Kidney tubule cell (primary cell): ENCODE results near the gene RBP3.
A peak's percentile ranks its signal among the peaks of the same experiment; 100 is the strongest.

ENCODE experiments used
- DNase-seq: peaks from one replicate; pipeline ENCODE4 v3.0.0-alpha.2; 2018; ENCODE audit warnings: low spot score

Gene RBP3

DNA sequence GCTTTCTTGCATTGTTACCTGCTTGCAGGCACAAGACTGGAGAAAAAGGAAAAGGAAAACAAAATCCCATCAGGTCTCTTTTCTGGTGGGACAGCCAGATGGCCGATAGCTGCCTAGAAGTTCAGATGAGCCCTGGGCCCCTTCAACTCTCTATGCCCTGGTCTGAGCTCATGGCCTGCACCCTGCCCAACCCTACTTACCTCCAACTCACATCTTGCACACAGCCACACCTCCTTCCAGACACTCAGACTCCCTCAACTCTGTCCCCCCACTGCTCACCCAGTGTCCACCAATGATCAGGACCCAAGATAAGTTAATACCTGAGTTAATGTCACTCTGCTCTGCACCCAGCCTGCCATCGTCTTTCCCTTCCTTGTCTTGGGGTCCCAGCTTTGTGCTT, 10.9 kb downstream of the RBP3 start:
- no peak for DNase-seq

DNA sequence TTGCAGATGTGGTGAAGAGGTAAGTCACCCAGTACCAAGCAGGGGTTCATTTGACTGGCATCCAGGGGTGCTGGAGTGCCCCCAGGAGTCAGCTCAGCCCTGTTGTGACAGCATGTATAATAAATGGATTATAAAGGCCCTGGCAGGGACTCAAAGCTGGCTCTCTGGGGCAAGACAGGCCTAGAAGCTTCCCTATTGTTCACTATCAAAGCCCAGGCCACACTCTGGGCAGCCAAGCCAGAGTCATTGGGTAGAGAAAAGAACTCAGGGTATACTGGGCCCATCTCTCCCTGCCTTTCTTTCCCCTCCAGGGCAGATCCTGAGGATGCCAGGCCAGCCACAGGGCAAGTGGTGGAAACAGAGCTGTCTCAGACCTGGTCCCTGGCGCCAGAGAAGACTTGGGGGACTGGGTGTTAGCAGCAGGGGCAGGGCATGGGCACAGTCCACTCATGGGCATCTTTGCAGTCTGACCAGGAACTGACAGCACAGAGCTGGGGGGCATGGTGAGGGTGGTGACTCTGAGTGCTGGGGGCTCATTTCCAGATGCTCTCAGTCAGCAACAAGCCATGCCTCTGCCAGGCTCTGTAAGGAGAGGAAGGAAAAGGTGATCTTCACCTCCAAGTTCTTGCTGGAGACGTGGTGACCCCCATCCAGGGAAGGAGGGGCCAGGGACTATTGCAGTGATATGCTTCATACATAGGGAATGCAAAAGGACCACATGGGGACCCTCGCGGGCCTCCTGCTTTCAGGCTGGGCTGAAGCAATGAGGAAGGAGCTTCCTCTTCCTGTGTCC, 11.7 kb downstream of the RBP3 start:
- no peak for DNase-seq

DNA sequence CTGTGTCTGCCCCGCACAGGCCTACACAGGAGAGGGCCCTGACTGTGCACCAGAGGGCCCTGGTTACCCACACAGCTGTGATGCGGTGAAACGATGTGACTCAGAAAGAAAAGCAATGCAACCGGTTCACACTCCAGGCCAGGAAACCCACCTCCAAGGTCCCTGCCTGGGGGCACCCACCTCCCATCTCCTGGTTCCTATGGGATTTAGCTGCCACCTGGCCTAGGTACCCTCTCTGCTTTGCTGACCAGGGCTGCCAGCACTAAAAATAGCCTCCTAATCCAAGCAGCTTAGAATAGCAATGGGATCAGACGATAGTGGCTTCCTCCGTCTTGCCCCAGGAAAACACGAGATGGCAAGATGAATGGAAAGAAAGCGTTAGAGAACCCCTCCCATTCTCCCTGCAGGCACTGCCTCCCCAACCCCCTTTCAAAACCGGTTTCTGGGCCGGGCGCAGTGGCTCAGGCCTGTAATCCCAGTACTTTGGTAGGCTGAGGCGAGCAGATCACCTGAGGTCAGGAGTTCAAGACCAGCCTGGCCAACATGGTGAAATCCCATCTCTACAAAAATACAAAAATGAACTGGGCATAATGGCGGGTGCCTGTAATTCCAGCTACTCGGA, 12.4 kb downstream of the RBP3 start:
- DNase-seq: no peak

DNA sequence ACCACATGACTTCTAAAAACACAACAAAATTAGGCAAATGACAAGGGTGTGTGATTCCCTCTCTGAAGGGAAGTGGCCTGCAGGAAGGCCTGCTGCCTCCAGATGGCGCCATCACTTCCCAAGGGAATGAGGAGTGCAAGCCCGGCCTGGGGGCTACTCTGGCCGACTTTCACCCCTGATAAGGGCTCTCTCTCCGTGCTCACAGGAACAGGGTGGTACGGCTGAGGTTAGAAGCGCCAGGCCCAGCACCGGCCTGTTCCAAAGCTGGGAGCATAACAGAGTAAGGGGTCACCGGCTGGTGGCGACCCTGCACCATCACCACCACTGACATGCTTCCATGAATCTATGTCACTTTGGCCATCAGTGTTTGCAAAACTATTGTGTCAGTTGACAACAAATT, 13.1 kb downstream of the RBP3 start:
- DNase-seq: peak; percentile 30

DNA sequence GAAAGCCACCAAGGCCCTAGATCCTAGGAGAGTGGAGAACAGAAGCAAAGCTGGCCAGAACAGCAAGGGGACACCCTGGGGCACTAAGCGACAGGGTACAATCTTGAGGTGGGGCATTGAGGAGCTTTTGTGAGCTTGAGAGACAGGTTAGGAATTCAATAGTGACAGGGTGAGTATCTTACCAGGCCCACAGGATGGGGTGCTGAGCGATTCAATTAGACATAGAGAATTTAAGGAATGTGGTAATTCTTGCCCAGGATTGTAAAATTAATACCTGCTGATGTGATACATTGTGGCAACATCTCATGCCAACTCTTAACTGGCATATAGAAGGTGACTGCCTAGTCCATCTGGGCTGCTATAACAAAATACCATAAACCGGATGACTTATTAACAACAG, 14.0 kb downstream of the RBP3 start:
- no peak for DNase-seq

DNA sequence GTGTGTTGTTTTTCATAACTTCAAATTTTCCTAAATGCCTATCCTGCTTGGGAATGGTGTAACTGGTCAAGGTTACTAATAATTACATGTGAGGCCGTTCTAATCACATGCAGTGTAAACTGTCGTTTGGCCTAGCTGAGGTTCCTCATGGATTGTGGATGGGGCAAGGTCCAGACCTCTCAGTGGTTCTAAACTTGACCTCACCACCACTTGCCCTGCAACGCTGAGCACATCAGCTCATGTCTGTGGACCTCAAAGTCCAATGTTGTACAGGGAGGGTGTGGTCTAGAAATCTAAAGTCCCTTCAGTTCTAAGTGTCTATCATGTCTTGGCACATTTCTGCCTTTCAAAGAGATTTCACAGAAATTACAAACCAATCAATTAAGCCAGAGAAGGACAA, 15.6 kb downstream of the RBP3 start:
- DNase-seq: no peak

DNA sequence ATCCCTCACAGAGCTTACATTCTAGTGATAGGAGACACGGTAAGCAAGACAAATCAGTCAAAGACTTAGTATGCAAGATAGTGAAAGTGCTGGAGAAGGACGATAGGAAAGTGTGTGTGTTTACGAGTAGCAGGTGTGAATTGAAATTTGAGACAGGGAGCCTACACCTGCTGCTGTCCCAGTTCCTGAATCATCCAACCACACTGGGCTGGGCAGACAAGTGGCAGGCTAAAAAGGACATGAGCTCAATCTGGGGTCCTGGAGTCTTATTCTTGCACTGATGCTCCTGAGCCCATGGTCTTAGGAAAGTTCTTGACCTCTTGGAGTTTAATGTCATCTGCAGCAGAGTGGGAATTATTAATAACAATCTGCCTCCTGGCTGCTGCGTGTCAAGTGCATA, 16.2 kb downstream of the RBP3 start:
- no peak for DNase-seq

DNA sequence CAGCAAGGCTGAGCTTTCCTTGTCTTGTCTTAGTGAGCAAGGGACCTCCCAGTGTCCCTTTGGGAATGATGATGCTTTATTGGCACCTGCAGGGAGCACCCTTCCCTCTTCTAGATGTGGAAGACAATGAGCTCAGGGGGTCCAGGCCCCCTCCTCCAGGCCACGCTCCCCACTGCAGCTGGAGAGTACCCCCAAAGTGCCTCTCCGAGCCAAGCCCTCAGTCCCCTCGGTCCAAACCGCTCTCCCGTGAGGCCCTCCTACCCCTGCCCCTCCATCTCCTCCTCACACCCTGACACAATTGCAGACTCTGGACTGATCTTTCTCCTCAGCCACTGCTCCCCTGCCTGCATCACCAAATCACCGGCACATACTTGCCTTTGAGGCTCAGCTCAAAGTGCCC, 16.7 kb downstream of the RBP3 start:
- DNase-seq: no peak

DNA sequence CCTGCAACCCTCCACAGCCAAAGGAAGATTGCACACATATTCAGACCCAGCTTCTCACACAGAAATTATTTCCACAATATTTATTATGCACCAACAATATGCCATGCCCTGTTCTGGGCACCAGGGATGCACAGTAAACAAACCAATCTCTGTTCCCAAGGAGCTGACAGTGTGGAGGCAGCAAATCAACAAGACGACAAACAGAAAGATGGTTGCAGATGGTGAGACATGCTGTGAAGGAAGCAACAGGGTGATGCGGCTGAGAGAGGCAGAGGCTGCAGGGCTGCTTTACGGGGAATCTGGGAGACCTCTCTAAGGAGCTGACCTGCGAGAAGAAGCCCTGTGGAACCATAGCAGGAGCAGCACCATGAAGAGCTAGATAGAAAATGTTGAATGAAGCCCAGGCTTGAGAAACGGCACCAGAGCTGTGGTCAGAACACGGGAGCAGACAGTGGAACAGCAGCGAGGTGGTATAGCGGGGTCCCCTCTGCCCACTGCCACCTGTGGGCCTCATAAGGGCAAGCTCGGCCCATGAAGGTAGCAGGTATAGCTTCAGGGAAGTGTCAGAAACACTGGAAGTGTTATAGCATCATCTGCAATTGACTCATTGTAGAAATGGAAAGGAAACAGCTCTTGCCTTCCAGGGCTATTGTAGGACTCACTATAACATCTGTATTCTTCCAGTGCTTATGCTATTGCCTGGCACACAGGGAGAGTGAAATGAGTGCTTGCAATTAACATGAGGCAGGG, 17.4 kb downstream of the RBP3 start:
- DNase-seq: no peak

DNA sequence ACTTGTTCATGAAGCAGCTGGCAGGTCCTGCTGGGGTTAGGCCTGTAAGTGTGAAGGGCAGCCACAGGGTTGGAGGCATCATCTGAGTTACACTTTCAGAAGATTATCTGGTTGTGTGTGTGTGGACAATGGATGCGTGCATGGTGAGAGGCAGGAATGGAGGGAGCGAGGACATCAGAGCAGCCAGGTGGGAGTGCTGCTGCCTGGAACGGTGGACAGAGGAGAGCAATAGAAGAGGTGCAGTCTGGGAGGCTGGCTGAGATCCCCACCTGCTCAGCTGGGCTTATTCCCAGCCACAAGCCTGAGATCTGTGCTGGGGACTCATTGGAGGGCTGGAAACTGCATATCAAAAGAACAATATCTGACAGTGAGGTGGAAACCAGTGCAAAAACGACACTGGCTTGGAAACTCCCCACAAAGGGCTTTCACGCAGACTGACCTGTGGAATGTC, 18.0 kb downstream of the RBP3 start:
- DNase-seq: no peak

DNA sequence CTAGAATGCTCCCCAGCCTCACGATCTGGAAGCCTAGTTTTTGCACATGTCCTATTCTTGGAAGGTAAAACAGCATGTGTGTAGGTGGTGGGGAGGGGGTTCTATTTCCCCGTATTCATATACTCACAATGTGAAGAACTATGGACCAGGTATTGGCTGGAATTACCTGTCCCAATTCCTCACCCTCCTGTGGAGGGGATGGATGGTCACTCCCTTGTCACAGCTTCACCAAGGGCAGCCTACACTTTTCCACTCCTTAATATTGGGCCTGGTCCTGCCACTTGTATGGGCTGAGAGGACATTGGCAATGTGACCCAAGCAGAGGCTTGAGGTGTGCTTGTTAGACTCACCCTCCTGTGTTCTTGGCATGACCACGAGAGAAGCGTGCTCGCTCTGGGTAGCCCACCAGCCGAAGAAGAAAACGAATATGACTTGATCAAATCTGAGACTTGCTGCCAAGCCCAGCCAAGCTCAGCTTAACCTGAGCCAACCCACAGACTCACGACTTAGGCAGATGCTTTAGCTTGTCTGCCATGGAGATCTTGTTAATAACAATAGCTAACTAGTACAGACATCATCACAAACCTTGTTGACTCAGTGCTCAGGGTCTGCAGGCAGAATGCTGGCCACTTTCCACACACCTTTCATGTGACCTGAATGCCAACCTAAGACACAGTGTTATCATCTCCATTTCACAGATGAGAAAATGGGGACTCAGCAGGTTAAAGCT, 18.7 kb downstream of the RBP3 start:
- DNase-seq: peak; percentile 61

DNA sequence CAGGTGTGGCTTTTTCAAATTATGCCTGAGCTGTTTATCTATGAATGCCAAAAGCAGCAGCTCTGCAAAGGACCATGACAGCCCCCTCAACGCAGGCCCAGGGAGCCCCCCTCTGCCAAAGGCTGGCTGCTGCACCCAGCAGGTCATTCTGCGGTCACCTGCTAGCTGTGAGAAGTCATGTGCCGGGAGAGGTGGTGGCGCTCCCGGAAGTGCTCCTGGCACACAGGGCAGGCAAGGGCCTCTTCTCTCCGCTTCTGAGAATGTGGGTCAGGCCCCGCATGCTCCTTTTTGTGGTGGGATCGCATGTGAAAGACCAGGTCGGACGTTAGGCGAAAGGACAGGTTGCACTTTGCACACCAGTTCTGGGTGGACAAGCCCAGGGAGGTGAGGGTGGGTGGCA, 19.5 kb downstream of the RBP3 start:
- DNase-seq: no peak

DNA sequence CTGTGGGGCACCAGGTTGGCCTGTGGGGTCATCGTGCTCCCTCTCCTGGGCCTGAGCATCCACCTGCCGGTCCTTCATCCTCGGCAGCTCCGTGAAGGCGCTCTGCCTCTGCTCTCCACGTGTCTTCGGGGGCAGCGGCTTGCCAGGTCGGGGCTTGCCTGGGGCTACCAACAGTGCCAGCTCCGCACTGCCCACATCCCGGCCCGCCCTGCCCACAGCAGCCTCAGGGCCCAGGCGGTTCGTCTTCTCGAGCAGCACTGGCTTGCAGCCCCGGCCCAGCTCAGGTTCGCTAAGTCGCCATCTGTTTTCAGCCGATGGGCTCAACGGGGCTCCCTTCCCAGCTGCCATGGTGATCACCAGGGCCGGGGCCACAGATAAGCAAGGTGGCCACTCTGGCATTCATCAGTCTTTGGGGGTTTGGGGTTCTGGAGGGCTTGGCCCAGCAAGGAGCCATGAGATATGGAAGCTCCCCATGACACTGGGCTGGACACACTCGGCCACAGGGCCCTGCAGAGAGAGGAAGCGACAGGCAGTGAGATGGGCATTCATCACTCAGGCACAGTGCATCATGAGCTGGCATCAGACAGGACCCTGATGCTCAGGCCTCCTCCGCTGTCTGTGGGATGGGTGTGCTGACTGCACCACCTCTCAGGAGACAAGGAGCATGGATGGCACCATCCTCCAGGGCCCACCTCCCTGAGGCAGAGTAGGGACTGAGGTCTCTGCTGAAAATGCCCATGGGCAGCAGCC, 20.4 kb downstream of the RBP3 start:
- DNase-seq: no peak

DNA sequence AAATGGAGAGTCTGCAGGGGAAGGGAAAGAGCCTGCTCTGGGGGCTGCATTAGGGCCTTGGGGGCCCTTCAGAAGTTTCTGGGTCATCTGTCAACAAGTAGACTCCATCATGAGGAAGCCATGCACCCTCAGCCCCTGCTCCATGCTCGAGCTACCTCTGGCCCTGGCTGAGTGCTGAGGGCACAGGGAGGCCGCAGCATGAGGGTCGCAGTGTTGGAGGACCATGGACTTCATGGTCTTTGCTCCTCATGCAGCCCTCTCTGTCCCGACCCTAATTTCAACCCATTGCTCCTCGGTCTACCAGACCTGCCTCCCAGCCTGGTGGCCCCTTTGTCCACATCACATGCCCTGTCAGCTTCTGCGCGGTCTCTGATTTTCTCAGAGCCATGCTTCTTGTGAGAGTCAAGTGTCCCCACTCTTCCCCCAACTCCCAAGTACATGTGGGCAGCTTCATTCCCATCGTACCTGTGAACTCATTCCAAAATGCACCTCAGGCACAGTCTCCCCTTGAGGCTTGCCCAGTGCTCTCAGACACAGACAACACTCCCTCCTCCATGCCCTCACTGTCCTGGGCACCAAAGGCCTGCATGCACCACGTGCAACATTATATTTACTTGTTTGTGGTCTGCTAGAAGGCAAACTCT, 21.2 kb downstream of the RBP3 start:
- DNase-seq: no peak

DNA sequence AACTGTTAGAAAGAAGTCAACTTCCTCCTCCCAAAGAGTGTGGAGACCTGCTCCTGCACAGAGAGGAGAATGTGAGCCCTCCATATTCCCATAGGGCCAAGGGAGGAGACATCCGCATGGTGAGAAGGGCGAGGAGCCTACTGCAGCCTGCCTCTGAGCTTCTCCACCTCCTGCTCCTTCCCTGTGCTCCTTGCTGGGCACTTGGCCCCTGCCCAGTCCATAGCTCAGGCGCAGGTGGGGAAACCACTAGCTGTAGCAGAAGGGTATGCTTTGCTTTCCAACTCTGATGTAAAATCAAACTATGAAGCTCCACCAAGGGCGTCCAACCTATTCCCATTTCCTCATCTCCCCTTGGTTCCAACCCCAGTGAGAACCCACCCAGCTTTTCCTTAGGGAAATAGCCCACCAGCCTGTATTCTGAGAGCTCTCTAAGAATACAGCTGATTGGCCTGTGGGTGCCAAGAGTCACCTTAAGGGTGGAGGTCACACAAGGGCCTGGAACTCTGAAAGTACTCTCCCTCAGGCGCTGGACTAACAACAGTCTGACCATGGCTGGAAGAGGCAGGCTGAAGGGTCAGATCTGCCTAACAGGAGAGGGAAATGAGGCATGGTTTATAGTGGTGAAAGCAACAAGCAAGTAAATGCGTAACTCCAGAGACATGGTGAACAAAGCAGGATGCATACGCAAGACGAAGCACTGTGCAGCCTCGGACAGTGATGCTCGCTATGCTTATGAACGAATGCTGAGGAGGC, 22.0 kb downstream of the RBP3 start:
- no peak for DNase-seq

DNA sequence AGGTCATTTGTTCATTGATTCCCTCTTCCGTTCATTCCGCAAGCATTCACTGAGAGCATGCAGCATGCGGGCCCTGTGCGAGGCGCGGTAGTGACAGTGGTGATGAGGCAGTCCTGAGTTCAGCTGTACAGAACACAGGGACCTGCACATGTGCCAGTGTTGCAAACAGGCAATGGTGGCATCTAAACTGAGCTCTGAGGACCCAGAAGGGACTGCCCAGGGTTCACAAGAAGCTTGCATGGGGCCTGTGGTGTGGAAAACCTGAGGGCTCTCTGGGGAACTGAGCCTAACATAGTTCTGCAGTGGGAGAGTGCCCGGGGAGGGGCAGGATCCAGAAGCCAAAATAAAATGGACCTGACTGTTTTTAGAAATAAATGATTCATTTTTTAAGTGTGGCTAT, 22.7 kb downstream of the RBP3 start:
- no peak for DNase-seq

DNA sequence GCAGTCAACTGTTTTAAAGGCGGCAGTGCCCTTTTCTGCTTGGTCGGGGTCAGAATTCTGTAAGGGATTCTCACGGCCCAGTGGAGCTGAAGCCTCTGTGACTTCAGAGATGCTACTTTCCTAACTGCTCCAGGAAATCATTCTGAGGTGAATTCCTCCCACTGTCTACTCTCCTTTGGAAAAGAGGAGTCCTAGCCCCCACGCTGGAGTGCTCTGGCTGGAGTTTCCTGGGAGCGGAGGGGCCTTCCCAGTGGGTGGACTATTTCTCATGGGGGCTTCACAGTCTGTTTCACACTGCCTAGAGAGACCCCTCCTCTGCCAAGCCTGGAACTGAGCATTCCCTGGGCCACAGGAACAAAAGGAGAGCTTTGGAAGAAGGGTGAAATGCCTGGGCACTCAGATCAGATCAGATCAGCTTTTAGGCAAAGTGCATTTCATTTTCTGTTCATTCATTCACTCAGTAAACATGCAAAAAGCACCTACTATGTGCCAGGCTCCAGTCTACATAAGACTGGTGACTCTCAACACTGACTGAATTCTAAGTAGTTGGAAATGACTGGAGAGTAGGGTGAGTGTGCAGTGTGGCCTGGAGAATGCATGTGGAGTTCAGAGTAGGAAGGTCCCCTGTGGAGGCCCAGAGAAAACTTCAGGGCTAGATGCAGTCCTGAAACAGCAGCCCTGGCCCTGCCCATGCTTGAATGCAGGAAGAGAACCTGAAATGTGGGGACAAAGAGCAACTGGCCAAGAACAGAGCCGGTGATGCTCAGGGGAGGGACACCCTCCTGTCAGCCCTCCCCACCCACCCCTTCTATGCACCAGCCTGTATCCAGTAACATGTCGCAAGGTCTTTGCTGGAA, 23.7 kb downstream of the RBP3 start:
- no peak for DNase-seq

DNA sequence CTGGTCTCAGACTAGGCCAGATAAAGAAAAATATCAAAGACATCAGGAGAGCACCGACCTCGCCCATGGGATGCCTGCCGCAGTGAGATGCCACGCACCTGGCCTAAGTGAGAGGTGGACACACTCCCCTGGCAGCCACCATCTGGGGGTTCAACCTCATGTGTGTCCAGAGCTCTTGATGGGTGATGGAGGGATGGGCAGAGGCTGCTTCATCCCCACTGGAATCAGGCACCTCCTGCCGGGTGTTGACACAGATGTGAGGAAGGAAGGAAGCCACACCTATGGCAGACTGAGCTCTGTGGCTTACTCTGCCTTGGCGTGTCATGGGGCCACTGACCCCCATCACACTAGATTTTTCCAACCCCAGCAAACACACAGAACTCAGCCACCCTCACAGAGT, 24.6 kb downstream of the RBP3 start:
- no peak for DNase-seq
